Measurements from ENCODE around the gene FBXO38.
A peak's percentile ranks its signal among the peaks of the same experiment; 100 is the strongest.

Gene FBXO38

GRCh38 chr5:148391422-148391821 lies 7.7 kb downstream of the FBXO38 start:
- TF ChIP-seq JUND (IDR thresholded peaks at IDR 0.05; ENCODE audit: low read depth) = no peak
- DNase-seq (ENCODE audit: low read depth in 1 of 2, low spot score in 1 of 2) = no peak
- in situ Hi-C loops (cut with HindIII; ENCODE audit: low pct_unique_long_range_greater_than_20kb, low sequenced_read_pairs) = no loop called here

- DNase-seq (ENCODE audit: low read depth in 1 of 2, low spot score in 1 of 2) = no peak
These were observed 9.6 kb downstream of the FBXO38 start for GRCh38 chr5:148393390-148393741.

GRCh38 chr5:148394587-148395019 lies 10.8 kb downstream of the FBXO38 start:
- DNase-seq (ENCODE audit: low read depth in 1 of 2, low spot score in 1 of 2) = peak in 1 of 2 experiments; percentile 44
- no peak for TF ChIP-seq JUND (IDR thresholded peaks at IDR 0.05; ENCODE audit: low read depth)
- in situ Hi-C loops (cut with HindIII; ENCODE audit: low pct_unique_long_range_greater_than_20kb, low sequenced_read_pairs) = no loop called here

More at GRCh38 chr5:148393390-148393741, 9.6 kb downstream of the FBXO38 start:
- in situ Hi-C loops (cut with HindIII; ENCODE audit: low pct_unique_long_range_greater_than_20kb, low sequenced_read_pairs) = no loop called here
- no peak for TF ChIP-seq JUND (IDR thresholded peaks at IDR 0.05; ENCODE audit: low read depth)

GRCh38 chr5:148395031-148395430 lies 11.3 kb downstream of the FBXO38 start:
- no peak for TF ChIP-seq JUND (IDR thresholded peaks at IDR 0.05; ENCODE audit: low read depth)
- in situ Hi-C loops (cut with HindIII; ENCODE audit: low pct_unique_long_range_greater_than_20kb, low sequenced_read_pairs) = no loop called here
- no peak for DNase-seq (ENCODE audit: low read depth in 1 of 2, low spot score in 1 of 2)

- peak in 1 of 2 experiments; percentile 48 for DNase-seq (ENCODE audit: low read depth in 1 of 2, low spot score in 1 of 2)
- in situ Hi-C loops (cut with HindIII; ENCODE audit: low pct_unique_long_range_greater_than_20kb, low sequenced_read_pairs) = no loop called here
- peak; percentile 56; the same call in 1 of the 2 replicates for TF ChIP-seq JUND (IDR thresholded peaks at IDR 0.05; ENCODE audit: low read depth)
These were observed 14.3 kb downstream of the FBXO38 start for GRCh38 chr5:148397968-148398595.

GRCh38 chr5:148398698-148399121 lies 15.0 kb downstream of the FBXO38 start:
- TF ChIP-seq JUND (IDR thresholded peaks at IDR 0.05; ENCODE audit: low read depth) = no peak
- in situ Hi-C loops (cut with HindIII; ENCODE audit: low pct_unique_long_range_greater_than_20kb, low sequenced_read_pairs) = no loop called here

GRCh38 chr5:148401604-148402003 lies 17.8 kb downstream of the FBXO38 start:
- no peak for TF ChIP-seq JUND (IDR thresholded peaks at IDR 0.05; ENCODE audit: low read depth)
- in situ Hi-C loops (cut with HindIII; ENCODE audit: low pct_unique_long_range_greater_than_20kb, low sequenced_read_pairs) = no loop called here
- DNase-seq (ENCODE audit: low read depth in 1 of 2, low spot score in 1 of 2) = no peak

More at GRCh38 chr5:148398698-148399121, 15.0 kb downstream of the FBXO38 start:
- DNase-seq (ENCODE audit: low read depth in 1 of 2, low spot score in 1 of 2) = peak in 1 of 2 experiments; percentile 51

GRCh38 chr5:148403344-148403743 lies 19.6 kb downstream of the FBXO38 start:
- TF ChIP-seq JUND (IDR thresholded peaks at IDR 0.05; ENCODE audit: low read depth) = no peak
- in situ Hi-C loops (cut with HindIII; ENCODE audit: low pct_unique_long_range_greater_than_20kb, low sequenced_read_pairs) = no loop called here
- no peak for DNase-seq (ENCODE audit: low read depth in 1 of 2, low spot score in 1 of 2)

GRCh38 chr5:148406406-148406805 lies 22.6 kb downstream of the FBXO38 start:
- in situ Hi-C loops (cut with HindIII; ENCODE audit: low pct_unique_long_range_greater_than_20kb, low sequenced_read_pairs) = no loop called here
- no peak for DNase-seq (ENCODE audit: low read depth in 1 of 2, low spot score in 1 of 2)
- no peak for TF ChIP-seq JUND (IDR thresholded peaks at IDR 0.05; ENCODE audit: low read depth)

GRCh38 chr5:148408092-148408491 lies 24.3 kb downstream of the FBXO38 start:
- in situ Hi-C loops (cut with HindIII; ENCODE audit: low pct_unique_long_range_greater_than_20kb, low sequenced_read_pairs) = no loop called here
- DNase-seq (ENCODE audit: low read depth in 1 of 2, low spot score in 1 of 2) = no peak
- no peak for TF ChIP-seq JUND (IDR thresholded peaks at IDR 0.05; ENCODE audit: low read depth)

- no peak for TF ChIP-seq JUND (IDR thresholded peaks at IDR 0.05; ENCODE audit: low read depth)
- DNase-seq (ENCODE audit: low read depth in 1 of 2, low spot score in 1 of 2) = no peak
- in situ Hi-C loops (cut with HindIII; ENCODE audit: low pct_unique_long_range_greater_than_20kb, low sequenced_read_pairs) = no loop called here
These were observed 28.4 kb downstream of the FBXO38 start for GRCh38 chr5:148412124-148412523.

GRCh38 chr5:148414833-148415232 lies 31.1 kb downstream of the FBXO38 start:
- no peak for DNase-seq (ENCODE audit: low read depth in 1 of 2, low spot score in 1 of 2)
- TF ChIP-seq JUND (IDR thresholded peaks at IDR 0.05; ENCODE audit: low read depth) = no peak
- in situ Hi-C loops (cut with HindIII; ENCODE audit: low pct_unique_long_range_greater_than_20kb, low sequenced_read_pairs) = no loop called here

- DNase-seq (ENCODE audit: low read depth in 1 of 2, low spot score in 1 of 2) = no peak
- TF ChIP-seq JUND (IDR thresholded peaks at IDR 0.05; ENCODE audit: low read depth) = no peak
- in situ Hi-C loops (cut with HindIII; ENCODE audit: low pct_unique_long_range_greater_than_20kb, low sequenced_read_pairs) = no loop called here
These were observed 32.7 kb downstream of the FBXO38 start for GRCh38 chr5:148416416-148416815.

GRCh38 chr5:148416921-148417320 lies 33.2 kb downstream of the FBXO38 start:
- in situ Hi-C loops (cut with HindIII; ENCODE audit: low pct_unique_long_range_greater_than_20kb, low sequenced_read_pairs) = no loop called here

More at GRCh38 chr5:148416921-148417320, 33.2 kb downstream of the FBXO38 start:
- no peak for DNase-seq (ENCODE audit: low read depth in 1 of 2, low spot score in 1 of 2)
- no peak for TF ChIP-seq JUND (IDR thresholded peaks at IDR 0.05; ENCODE audit: low read depth)

Measured in T47D (cell line).